Measurements from ENCODE around the gene SMG6.

SMG6 gene

GRCh38 chr17:2137342-2138098, 166.1 kb downstream of the SMG6 start:
- DNase-seq: no peak

GRCh38 chr17:2136241-2136640, 167.3 kb downstream of the SMG6 start:
- no peak for DNase-seq

- no peak for DNase-seq
Observed at GRCh38 chr17:2128011-2128410, 175.6 kb downstream of the SMG6 start.

GRCh38 chr17:2125013-2125535, 178.5 kb downstream of the SMG6 start:
- no peak for DNase-seq

GRCh38 chr17:2124391-2124790, 179.2 kb downstream of the SMG6 start:
- no peak for DNase-seq

GRCh38 chr17:2123375-2124251, 180.0 kb downstream of the SMG6 start:
- DNase-seq: no peak

GRCh38 chr17:2122641-2123302, 180.8 kb downstream of the SMG6 start:
- peak; percentile 13 for DNase-seq

- DNase-seq: no peak
Observed at GRCh38 chr17:2120586-2121335, 182.8 kb downstream of the SMG6 start.

GRCh38 chr17:2113279-2113622, 190.3 kb downstream of the SMG6 start:
- no peak for DNase-seq

- no peak for DNase-seq
Observed at GRCh38 chr17:2111691-2112090, 191.9 kb downstream of the SMG6 start.

GRCh38 chr17:2110436-2110835, 193.1 kb downstream of the SMG6 start:
- no peak for DNase-seq

- no peak for DNase-seq
Observed at GRCh38 chr17:2108170-2108569, 195.4 kb downstream of the SMG6 start.

GRCh38 chr17:2107506-2107905, 196.1 kb downstream of the SMG6 start:
- DNase-seq: no peak

- no peak for DNase-seq
Observed at GRCh38 chr17:2107050-2107449, 196.5 kb downstream of the SMG6 start.

GRCh38 chr17:2106308-2106955, 197.2 kb downstream of the SMG6 start:
- DNase-seq: no peak

- DNase-seq: no peak
Observed at GRCh38 chr17:2105663-2106062, 197.9 kb downstream of the SMG6 start.

GRCh38 chr17:2102931-2103809, 200.4 kb downstream of the SMG6 start:
- no peak for DNase-seq

GRCh38 chr17:2101448-2102257, 201.9 kb downstream of the SMG6 start:
- DNase-seq: peak; percentile 18

GRCh38 chr17:2095536-2095910, 208.1 kb downstream of the SMG6 start:
- no peak for DNase-seq

GRCh38 chr17:2094891-2095535, 208.6 kb downstream of the SMG6 start:
- DNase-seq: no peak
